Liver (tissue), 3 donors: ENCODE data around the gene GATA5.

Experiments
- SP1 ChIP-seq: IDR thresholded peaks from 2 replicates; pipeline ENCODE4 v1.6.1; 2018; ENCODE audit warnings: antibody characterized with exemption, mild to moderate bottlenecking
- TF ChIP-seq, protein P1 (sequence below): fragments of 150-350 bp; IDR thresholded peaks from 2 replicates; pipeline ENCODE4 v1.5.1; 2017; ENCODE audit warnings: improper control_type of control experiment, low read depth, low read length; ENCODE audit not compliant: missing input control
- donor health status: healthy.
- donor health status: healthy.

DNA sequence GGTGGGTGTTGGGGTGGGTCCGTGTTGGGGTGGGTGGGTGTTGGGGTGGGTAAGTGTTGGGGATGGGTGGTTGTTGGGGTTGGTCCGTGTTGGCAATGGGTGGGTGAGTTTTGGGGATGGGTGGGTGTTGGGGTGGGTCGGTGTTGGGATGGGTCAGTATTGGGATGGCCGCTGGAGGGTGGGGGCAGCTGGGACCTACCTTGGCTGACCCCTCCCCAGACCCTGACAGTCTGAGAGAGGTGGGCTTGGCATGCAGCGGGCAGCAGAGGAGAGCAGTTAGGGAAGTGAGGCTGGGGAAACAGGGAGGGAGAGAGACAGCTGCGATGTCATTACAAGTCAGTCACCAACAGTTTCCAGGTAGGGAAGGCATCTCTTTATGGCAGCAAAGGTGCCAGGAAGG, 23.1 kb upstream of the GATA5 start:
- TF ChIP-seq, protein P1, sequence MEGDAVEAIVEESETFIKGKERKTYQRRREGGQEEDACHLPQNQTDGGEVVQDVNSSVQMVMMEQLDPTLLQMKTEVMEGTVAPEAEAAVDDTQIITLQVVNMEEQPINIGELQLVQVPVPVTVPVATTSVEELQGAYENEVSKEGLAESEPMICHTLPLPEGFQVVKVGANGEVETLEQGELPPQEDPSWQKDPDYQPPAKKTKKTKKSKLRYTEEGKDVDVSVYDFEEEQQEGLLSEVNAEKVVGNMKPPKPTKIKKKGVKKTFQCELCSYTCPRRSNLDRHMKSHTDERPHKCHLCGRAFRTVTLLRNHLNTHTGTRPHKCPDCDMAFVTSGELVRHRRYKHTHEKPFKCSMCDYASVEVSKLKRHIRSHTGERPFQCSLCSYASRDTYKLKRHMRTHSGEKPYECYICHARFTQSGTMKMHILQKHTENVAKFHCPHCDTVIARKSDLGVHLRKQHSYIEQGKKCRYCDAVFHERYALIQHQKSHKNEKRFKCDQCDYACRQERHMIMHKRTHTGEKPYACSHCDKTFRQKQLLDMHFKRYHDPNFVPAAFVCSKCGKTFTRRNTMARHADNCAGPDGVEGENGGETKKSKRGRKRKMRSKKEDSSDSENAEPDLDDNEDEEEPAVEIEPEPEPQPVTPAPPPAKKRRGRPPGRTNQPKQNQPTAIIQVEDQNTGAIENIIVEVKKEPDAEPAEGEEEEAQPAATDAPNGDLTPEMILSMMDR = no peak
- TF ChIP-seq SP1 = no peak
